SK-N-SH (cell line): Measurements from ENCODE around the gene OGN. TPM values are rescaled to one million over a fixed set of nuclear protein-coding genes. Genes with fewer than 3 reads are reported as not detected.

Source experiments
- CTCF ChIA-PET: fragments of 300-600, 350-600 bp; formaldehyde crosslinking; extraction: SDS; loops from one replicate; lab custom pipeline; 2021; lab: Yijun Ruan, JAX
- POLR2A ChIA-PET: fragments of 350-600 bp; sonication (Branson Sonifier 250); formaldehyde crosslinking; extraction: SDS; loops from one replicate; lab custom pipeline; 2020; ENCODE audit warnings: antibody characterized with exemption, inconsistent platforms; lab: Yijun Ruan, JAX
- DNase-seq: peaks from one replicate; pipeline ENCODE4 v3.0.0; 2012
- H2AFZ ChIP-seq: fragments of 200-600 bp; sonication (generic); 2 replicates; pipeline ENCODE4 v1.8.1; 2016; ENCODE audit warnings: antibody characterized with exemption, mild to moderate bottlenecking, low read depth
- H3F3A ChIP-seq: fragments of 200-600 bp; sonication (generic); replicated peaks from 2 replicates; pipeline ENCODE3; 2016; ENCODE audit warnings: antibody characterized with exemption, mild to moderate bottlenecking; ENCODE audit not compliant: insufficient read depth
- H3K27ac ChIP-seq, 2 experiments: fragments of 200-500 bp in 1 of 2; fragments of 200-600 bp in 1 of 2; sonication (Bioruptor generic) in 1 of 2; sonication (generic), shearing (Covaris generic) in 1 of 2; 2 replicates each; pipeline versions ENCODE4 v1.5.1 to v1.6.1; 2014 to 2016; ENCODE audit warnings: low read depth in 2 of 2, inconsistent platforms in 1 of 2, low read length in 1 of 2, mild to moderate bottlenecking in 1 of 2, mixed read lengths in 1 of 2
- H3K27me3 ChIP-seq: fragments of 200-600 bp; sonication (generic), shearing (Covaris generic); 2 replicates; pipeline ENCODE4 v1.6.1; 2016; ENCODE audit warnings: mixed run types; ENCODE audit not compliant: insufficient read depth
- H3K36me3 ChIP-seq, 2 experiments: fragments of 200-500 bp in 1 of 2; fragments of 200-600 bp in 1 of 2; sonication (Bioruptor generic) in 1 of 2; sonication (generic) in 1 of 2; replicated peaks in 1 of 2; 2 replicates each; pipeline versions ENCODE3 to v1.5.1; 2014 to 2016; ENCODE audit warnings: low read length in 1 of 2, mild to moderate bottlenecking in 1 of 2; ENCODE audit not compliant: insufficient read depth in 2 of 2, control insufficient read depth in 1 of 2
- H3K4me1 ChIP-seq, 2 experiments: fragments of 200-500 bp in 1 of 2; fragments of 200-600 bp in 1 of 2; sonication (Bioruptor generic) in 1 of 2; sonication (generic), shearing (Covaris generic) in 1 of 2; 2 replicates each; pipeline versions ENCODE4 v1.5.1 to v1.6.1; 2014 to 2016; ENCODE audit warnings: low read depth in 1 of 2, low read length in 1 of 2, mixed run types in 1 of 2; ENCODE audit not compliant: insufficient read depth in 2 of 2, control insufficient read depth in 1 of 2
- H3K4me2 ChIP-seq: fragments of 200-600 bp; sonication (generic), shearing (Covaris generic); 2 replicates; pipeline ENCODE4 v1.6.1; 2017; ENCODE audit warnings: mixed run types
- H3K4me3 ChIP-seq, 2 experiments: fragments of 200-500 bp in 1 of 2; fragments of 200-600 bp in 1 of 2; sonication (Bioruptor generic) in 1 of 2; sonication (generic), shearing (Covaris generic) in 1 of 2; 2 replicates each; pipeline versions ENCODE4 v1.5.1 to v1.8.1; 2014 to 2016; ENCODE audit warnings: low read depth in 2 of 2, inconsistent platforms in 1 of 2, low read length in 1 of 2, mild to moderate bottlenecking in 1 of 2, mixed read lengths in 1 of 2, moderate library complexity in 1 of 2
- H3K79me2 ChIP-seq: fragments of 200-600 bp; sonication (generic); 2 replicates; pipeline ENCODE4 v1.8.1; 2017; ENCODE audit warnings: mild to moderate bottlenecking; ENCODE audit not compliant: insufficient read depth
- H3K9ac ChIP-seq: fragments of 200-600 bp; sonication (generic); 2 replicates; pipeline ENCODE4 v1.6.1; 2017; ENCODE audit warnings: mixed run types
- H3K9me2 ChIP-seq: fragments of 200-600 bp; sonication (generic); 2 replicates; pipeline ENCODE4 v1.6.1; 2017; ENCODE audit warnings: mixed run types
- H3K9me3 ChIP-seq: fragments of 200-600 bp; sonication (generic); 2 replicates; pipeline ENCODE4 v1.6.1; 2017; ENCODE audit warnings: mixed run types, mild to moderate bottlenecking, moderate library complexity
- H4K20me1 ChIP-seq: fragments of 200-600 bp; sonication (generic); 2 replicates; pipeline ENCODE4 v1.6.1; 2017; ENCODE audit warnings: mild to moderate bottlenecking, mixed run types; ENCODE audit not compliant: insufficient read depth
- CTCF ChIP-seq: fragments of 200-600 bp; sonication (generic); IDR thresholded peaks from 2 replicates; pipeline ENCODE4 v1.6.1; 2017; ENCODE audit warnings: antibody characterized with exemption, mild to moderate bottlenecking, moderate library complexity
- ELF1 ChIP-seq: IDR thresholded peaks from 2 replicates; pipeline ENCODE4 v1.4.0; 2012
- EZH2phosphoT487 ChIP-seq: fragments of 200-600 bp; sonication (generic); IDR thresholded peaks from 2 replicates; pipeline ENCODE4 v1.6.1; 2017; ENCODE audit warnings: low read depth, mixed run types, mild to moderate bottlenecking, antibody characterized with exemption, moderate library complexity, borderline replicate concordance
- FOXM1 ChIP-seq: IDR thresholded peaks from 2 replicates; pipeline ENCODE4 v1.4.0; 2012; ENCODE audit warnings: low read depth, mild to moderate bottlenecking
- JUND ChIP-seq: IDR thresholded peaks from 2 replicates; pipeline ENCODE4 v1.4.0; 2012
- NRF1 ChIP-seq: IDR thresholded peaks from 2 replicates; pipeline ENCODE4 v1.6.1; 2012; ENCODE audit warnings: low read depth, mild to moderate bottlenecking, low read length
- SIN3A ChIP-seq: IDR thresholded peaks from 2 replicates; pipeline ENCODE4 v1.6.1; 2012; ENCODE audit warnings: low read depth, mild to moderate bottlenecking, low read length, moderate library complexity, borderline replicate concordance
- SMC3 ChIP-seq: IDR thresholded peaks from 2 replicates; pipeline ENCODE4 v1.6.1; 2012; ENCODE audit warnings: low read depth, low read length, improper control_type of control experiment
- USF1 ChIP-seq: IDR thresholded peaks from 2 replicates; pipeline ENCODE4 v1.4.0; 2012; ENCODE audit warnings: low read depth, borderline replicate concordance
- YY1 ChIP-seq: IDR thresholded peaks from 2 replicates; pipeline ENCODE4 v1.4.0; 2012; ENCODE audit warnings: low read depth, mild to moderate bottlenecking
- WGBS: methylation state at CpG from one replicate; pipeline ENCODE4 v1.1.6; 2017; ENCODE audit warnings: low lambda C conversion rate; 5-methylcytosine and 5-hydroxymethylcytosine counted together
- polyA plus RNA-seq, 3 experiments: library from polyadenylated mRNA; depleted of rRNA; stranded (reverse); fragments of >200 nt; gene quantifications; 2 replicates each; pipeline ENCODE4 v1.2.3, GENCODE V29; 2012
- TF ChIP-seq, protein P1 (sequence below): IDR thresholded peaks from 2 replicates; pipeline ENCODE4 v1.4.0; 2012; ENCODE audit warnings: low read depth, borderline replicate concordance

The OGN gene
- polyA plus RNA-seq, 1 of the 3 experiments (the other 2 are of a cell fraction) = 0.03 TPM

- TF ChIP-seq SIN3A (no peak), JUND (no peak), USF1 (no peak), ELF1 (no peak), SMC3 (no peak), FOXM1 (no peak), CTCF (no peak)
- CTCF ChIA-PET = interaction anchor here (1.1 to 3.4 kb wide), 5 partner anchors 10 to 308 kb away, joined by 4 to 13 read pairs (median 6); no protein-coding TSS in a partner anchor
- Histone ChIP-seq H3K36me3 (no peaks in the 10 kb centered on the region), H3K79me2 (no peaks in the 10 kb centered on the region), H3K9me3 (no peaks in the 10 kb centered on the region), H3K27me3 (no peaks in the 10 kb centered on the region), H3K27ac (no peak overlapping the region), H4K20me1 (no peaks in the 10 kb centered on the region), H2AFZ (no peak overlapping the region), H3K4me1 (no peaks in the 10 kb centered on the region), H3K9ac (no peak overlapping the region), H3K4me2 (no peak overlapping the region), H3K4me3 (no peak overlapping the region), H3F3A (no peaks in the 10 kb centered on the region), H3K9me2 (no peaks in the 10 kb centered on the region)
- POLR2A ChIA-PET = no interaction called here
- DNase-seq = no peak
These were observed 42.2 kb upstream of the OGN start for GRCh38 chr9:92446536-92446935.

GRCh38 chr9:92444841-92445240 is 40.5 kb upstream of the OGN start:
- H3K4me1 ChIP-seq = no peaks in the 10 kb centered on the region
- H3K27ac ChIP-seq = no peak overlapping the region
- ChIA-PET POLR2A (no interaction called here), CTCF (interaction anchor here (1.2 to 3.4 kb wide), 3 partner anchors 15 to 307 kb away, joined by 3 to 13 read pairs (median 9); no protein-coding TSS in a partner anchor)
- H3K9ac ChIP-seq = no peak overlapping the region
- H3K9me2 ChIP-seq = no peaks in the 10 kb centered on the region
- WGBS = 80% methylated on average over 4 of the region's 4 CpGs
- H4K20me1 ChIP-seq = no peaks in the 10 kb centered on the region
- H3K9me3 ChIP-seq = no peaks in the 10 kb centered on the region
- H3K27me3 ChIP-seq = no peaks in the 10 kb centered on the region
- H3K79me2 ChIP-seq = no peaks in the 10 kb centered on the region
- TF ChIP-seq YY1 (no peak), EZH2phosphoT487 (no peak), NRF1 (no peak)
- TF ChIP-seq, protein P1, sequence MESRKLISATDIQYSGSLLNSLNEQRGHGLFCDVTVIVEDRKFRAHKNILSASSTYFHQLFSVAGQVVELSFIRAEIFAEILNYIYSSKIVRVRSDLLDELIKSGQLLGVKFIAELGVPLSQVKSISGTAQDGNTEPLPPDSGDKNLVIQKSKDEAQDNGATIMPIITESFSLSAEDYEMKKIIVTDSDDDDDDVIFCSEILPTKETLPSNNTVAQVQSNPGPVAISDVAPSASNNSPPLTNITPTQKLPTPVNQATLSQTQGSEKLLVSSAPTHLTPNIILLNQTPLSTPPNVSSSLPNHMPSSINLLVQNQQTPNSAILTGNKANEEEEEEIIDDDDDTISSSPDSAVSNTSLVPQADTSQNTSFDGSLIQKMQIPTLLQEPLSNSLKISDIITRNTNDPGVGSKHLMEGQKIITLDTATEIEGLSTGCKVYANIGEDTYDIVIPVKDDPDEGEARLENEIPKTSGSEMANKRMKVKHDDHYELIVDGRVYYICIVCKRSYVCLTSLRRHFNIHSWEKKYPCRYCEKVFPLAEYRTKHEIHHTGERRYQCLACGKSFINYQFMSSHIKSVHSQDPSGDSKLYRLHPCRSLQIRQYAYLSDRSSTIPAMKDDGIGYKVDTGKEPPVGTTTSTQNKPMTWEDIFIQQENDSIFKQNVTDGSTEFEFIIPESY = no peak
- no peaks in the 10 kb centered on the region for H3K36me3 ChIP-seq
- no peak overlapping the region for H2AFZ ChIP-seq
- no peak overlapping the region for H3K4me3 ChIP-seq
- H3K4me2 ChIP-seq = no peak overlapping the region
- no peak for DNase-seq
- peaks cover 1% of the 10 kb centered on the region for H3F3A ChIP-seq
